H1 (cell line): ENCODE data around the gene OR6K2. TPM values are rescaled to one million over a fixed set of nuclear protein-coding genes. Genes with fewer than 3 reads are reported as not detected.

ENCODE experiments used
- CTCF ChIA-PET: fragments of 300-600 bp; sonication (Branson Sonifier 250); formaldehyde crosslinking; loops from one replicate; lab custom pipeline; 2021; ENCODE audit not compliant: partially characterized antibody; lab: Charles Lee
- POLR2A ChIA-PET: fragments of 300-600 bp; sonication (Branson Sonifier 250); formaldehyde crosslinking; loops from one replicate; lab custom pipeline; 2021; ENCODE audit warnings: inconsistent platforms; ENCODE audit not compliant: partially characterized antibody; lab: Charles Lee
- DNase-seq, 2 experiments: peaks; one replicate each; pipeline versions ENCODE4 v3.0.0 to v3.0.0-alpha.2; 2010 to 2022; ENCODE audit warnings: low spot score in 2 of 2, low read depth in 1 of 2, mixed read lengths in 1 of 2
- FAIRE-seq: peaks from 2 replicates; lab custom pipeline; 2011; peaks lifted over from hg19 to GRCh38; lab: Jason Lieb, UNC
- H2AFZ ChIP-seq: 2 replicates; pipeline ENCODE4 v1.8.1; 2012; ENCODE audit warnings: low read length, inconsistent platforms
- H2AK5ac ChIP-seq: 2 replicates; pipeline ENCODE4 v1.6.1; 2013; ENCODE audit warnings: low read depth, low read length
- H2BK120ac ChIP-seq: replicated peaks from 2 replicates; pipeline ENCODE3; 2013; ENCODE audit warnings: low read depth, low read length, inconsistent platforms
- H2BK12ac ChIP-seq: 2 replicates; pipeline ENCODE4 v1.6.1; 2013; ENCODE audit warnings: low read depth, low read length
- H2BK15ac ChIP-seq: 2 replicates; pipeline ENCODE4 v1.6.1; 2013; ENCODE audit warnings: low read length
- H2BK20ac ChIP-seq: 2 replicates; pipeline ENCODE4 v1.6.1; 2013; ENCODE audit warnings: low read length
- H2BK5ac ChIP-seq: 2 replicates; pipeline ENCODE4 v1.6.1; 2013; ENCODE audit warnings: low read depth, low read length
- H3K14ac ChIP-seq: 2 replicates; pipeline ENCODE4 v1.6.1; 2013; ENCODE audit warnings: inconsistent platforms; ENCODE audit not compliant: insufficient read length
- H3K18ac ChIP-seq: 2 replicates; pipeline ENCODE4 v1.6.1; 2013; ENCODE audit warnings: low read length; ENCODE audit errors: extremely low read depth
- H3K23ac ChIP-seq: 2 replicates; pipeline ENCODE4 v1.6.1; 2013; ENCODE audit warnings: inconsistent platforms; ENCODE audit not compliant: insufficient read length
- H3K23me2 ChIP-seq: 2 replicates; pipeline ENCODE4 v1.6.1; 2013; ENCODE audit warnings: low read depth, low read length
- H3K27ac ChIP-seq: 2 replicates; pipeline ENCODE4 v1.6.1; 2011; ENCODE audit warnings: low read depth, low read length, inconsistent platforms
- H3K27me3 ChIP-seq, 4 experiments: replicated peaks in 1 of 4; 1 replicate in 1 of 4; 2 replicates in 3 of 4; pipeline versions ENCODE4 v1.6.1 to v1.8.1; 2011 to 2013; ENCODE audit warnings: low read length in 3 of 4, mild to moderate bottlenecking in 3 of 4, inconsistent platforms in 2 of 4, mixed read lengths in 2 of 4, moderate library complexity in 1 of 4; ENCODE audit not compliant: control insufficient read depth in 3 of 4, insufficient read depth in 3 of 4; ENCODE audit errors: extremely low read depth in 1 of 4
- H3K36me3 ChIP-seq, 4 experiments: 2 replicates each; pipeline versions ENCODE4 v1.6.1 to v1.8.1; 2011 to 2013; ENCODE audit warnings: mild to moderate bottlenecking in 4 of 4, low read length in 3 of 4, moderate library complexity in 2 of 4, control low read depth in 1 of 4, inconsistent platforms in 1 of 4; ENCODE audit not compliant: insufficient read depth in 4 of 4, control insufficient read depth in 2 of 4
- H3K4ac ChIP-seq: replicated peaks from 2 replicates; pipeline ENCODE3; 2013; ENCODE audit warnings: low read length, low read depth, mixed read lengths, inconsistent platforms; ENCODE audit not compliant: insufficient read length
- H3K4me1 ChIP-seq, 4 experiments: replicated peaks in 1 of 4; 1 replicate in 1 of 4; 2 replicates in 3 of 4; pipeline versions ENCODE4 v1.6.1 to v1.8.1; 2011 to 2013; ENCODE audit warnings: low read length in 3 of 4, inconsistent platforms in 2 of 4, mixed read lengths in 1 of 4; ENCODE audit not compliant: insufficient read depth in 4 of 4, control insufficient read depth in 3 of 4
- H3K4me2 ChIP-seq, 2 experiments: 2 replicates each; pipeline versions ENCODE4 v1.6.1 to v1.8.1; 2011 to 2013; ENCODE audit warnings: low read depth in 2 of 2, low read length in 2 of 2, control low read depth in 1 of 2, inconsistent platforms in 1 of 2, mild to moderate bottlenecking in 1 of 2; ENCODE audit not compliant: insufficient read depth in 1 of 2
- H3K4me3 ChIP-seq, 4 experiments: fragments of 200-600, 300-600 bp in 1 of 4; sonication (generic), shearing (Covaris generic), sonication (Bioruptor Twin) in 1 of 4; 2 replicates each; pipeline versions ENCODE4 v1.5.1 to v1.8.1; 2011 to 2016; ENCODE audit warnings: low read length in 4 of 4, low read depth in 3 of 4, control low read depth in 2 of 4, inconsistent platforms in 2 of 4, mild to moderate bottlenecking in 2 of 4, mixed read lengths in 1 of 4, moderate library complexity in 1 of 4; ENCODE audit not compliant: insufficient read depth in 2 of 4; ENCODE audit errors: extremely low read depth in 1 of 4
- H3K56ac ChIP-seq: replicated peaks from 2 replicates; pipeline ENCODE3; 2013; ENCODE audit warnings: low read depth, mild to moderate bottlenecking, mixed read lengths, low read length, inconsistent platforms; ENCODE audit not compliant: insufficient read length
- H3K79me1 ChIP-seq: 2 replicates; pipeline ENCODE4 v1.6.1; 2013; ENCODE audit warnings: low read depth, low read length, control low read depth
- H3K79me2 ChIP-seq, 2 experiments: 2 replicates each; pipeline versions ENCODE4 v1.6.1 to v1.8.1; 2012 to 2013; ENCODE audit warnings: low read length in 2 of 2, mild to moderate bottlenecking in 2 of 2, inconsistent platforms in 1 of 2; ENCODE audit not compliant: insufficient read depth in 2 of 2, control insufficient read depth in 1 of 2
- H3K9ac ChIP-seq, 4 experiments: replicated peaks in 1 of 4; 1 replicate in 1 of 4; 2 replicates in 3 of 4; pipeline versions ENCODE4 v1.6.1 to v1.8.1; 2011 to 2013; ENCODE audit warnings: low read depth in 3 of 4, low read length in 3 of 4, control low read depth in 2 of 4, mild to moderate bottlenecking in 2 of 4, moderate library complexity in 2 of 4, inconsistent platforms in 1 of 4; ENCODE audit errors: extremely low read depth in 1 of 4
- H3K9me3 ChIP-seq, 2 experiments: 2 replicates each; pipeline versions ENCODE4 v1.6.1 to v1.8.1; 2012 to 2013; ENCODE audit warnings: mild to moderate bottlenecking in 2 of 2, moderate library complexity in 2 of 2, control low read depth in 1 of 2, inconsistent platforms in 1 of 2, low read depth in 1 of 2, low read length in 1 of 2, mixed read lengths in 1 of 2; ENCODE audit not compliant: insufficient read depth in 2 of 2
- H4K20me1 ChIP-seq, 2 experiments: replicated peaks in 1 of 2; 2 replicates each; pipeline versions ENCODE3 to v1.8.1; 2011 to 2013; ENCODE audit warnings: inconsistent platforms in 2 of 2, low read length in 2 of 2, mild to moderate bottlenecking in 1 of 2; ENCODE audit not compliant: insufficient read depth in 2 of 2, control insufficient read depth in 1 of 2
- H4K5ac ChIP-seq: 2 replicates; pipeline ENCODE4 v1.6.1; 2013; ENCODE audit warnings: low read length, low read depth, mixed read lengths, inconsistent platforms; ENCODE audit not compliant: insufficient read length
- H4K8ac ChIP-seq: 2 replicates; pipeline ENCODE4 v1.8.0; 2013; ENCODE audit warnings: mild to moderate bottlenecking, moderate library complexity, low read length, inconsistent platforms; ENCODE audit not compliant: insufficient read depth; ENCODE audit errors: extremely low read depth
- H4K91ac ChIP-seq: replicated peaks from 2 replicates; pipeline ENCODE3; 2013; ENCODE audit warnings: low read length, mixed read lengths, inconsistent platforms; ENCODE audit not compliant: insufficient read length
- BCL11A ChIP-seq, 2 experiments: IDR thresholded peaks; one replicate each; pipeline ENCODE4 v1.6.1; 2011; ENCODE audit warnings: low read depth in 2 of 2, low read length in 2 of 2, mild to moderate bottlenecking in 2 of 2
- EGR1 ChIP-seq: IDR thresholded peaks from 2 replicates; pipeline ENCODE4 v1.6.1; 2011; ENCODE audit warnings: low read depth, low read length, borderline replicate concordance
- EP300 ChIP-seq, 2 experiments: IDR thresholded peaks; 1 replicate in 1 of 2; 2 replicates in 1 of 2; pipeline ENCODE4 v1.6.1; 2011 to 2012; ENCODE audit warnings: low read depth in 2 of 2, low read length in 2 of 2, mild to moderate bottlenecking in 2 of 2, borderline replicate concordance in 1 of 2, inconsistent platforms in 1 of 2, moderate library complexity in 1 of 2
- FOSL1 ChIP-seq: IDR thresholded peaks from 2 replicates; pipeline ENCODE4 v1.6.1; 2011; ENCODE audit warnings: mild to moderate bottlenecking, low read depth, low read length, moderate library complexity; ENCODE audit not compliant: insufficient read depth
- KDM4A ChIP-seq: IDR thresholded peaks from one replicate; pipeline ENCODE4 v1.7.1; 2012; ENCODE audit warnings: low read depth, mild to moderate bottlenecking, moderate library complexity, low read length, inconsistent platforms; ENCODE audit not compliant: severe bottlenecking
- MAFK ChIP-seq: IDR thresholded peaks from 2 replicates; pipeline ENCODE4 v1.6.1; 2012; ENCODE audit warnings: low read depth, mild to moderate bottlenecking, improper control_type of control experiment, low read length
- NANOG ChIP-seq: IDR thresholded peaks from 2 replicates; pipeline ENCODE4 v1.6.1; 2011; ENCODE audit warnings: low read length, low read depth, mild to moderate bottlenecking, inconsistent platforms; ENCODE audit not compliant: insufficient read depth, poor library complexity, severe bottlenecking
- SAP30 ChIP-seq: fragments of 300-600 bp; sonication (generic); IDR thresholded peaks from 2 replicates; pipeline ENCODE4 v1.7.1; 2012; ENCODE audit warnings: low read length, moderate library complexity, mild to moderate bottlenecking, inconsistent platforms; ENCODE audit not compliant: insufficient read depth, insufficient replicate concordance
- SIRT6 ChIP-seq: IDR thresholded peaks from one replicate; pipeline ENCODE4 v1.7.1; 2012; ENCODE audit warnings: low read length, inconsistent platforms
- SIX5 ChIP-seq: IDR thresholded peaks from 2 replicates; pipeline ENCODE4 v1.6.1; 2011; ENCODE audit warnings: mild to moderate bottlenecking, low read depth, low read length
- SP1 ChIP-seq: IDR thresholded peaks from 2 replicates; pipeline ENCODE4 v1.6.1; 2011; ENCODE audit warnings: low read depth, low read length
- SP2 ChIP-seq: IDR thresholded peaks from 2 replicates; pipeline ENCODE4 v1.6.1; 2012; ENCODE audit warnings: mild to moderate bottlenecking, low read length, inconsistent platforms
- TAF7 ChIP-seq: optimal IDR thresholded peaks from 2 replicates; pipeline ENCODE3; 2011; ENCODE audit warnings: low read depth, mild to moderate bottlenecking, inconsistent platforms, low read length, moderate library complexity, borderline replicate concordance
- WGBS, 2 experiments: shearing (Covaris generic) in 1 of 2; methylation state at CpG; one replicate each; pipeline versions ENCODE4 v1.1.6 to v1.1.7; 2013 to 2015; ENCODE audit warnings: low lambda C conversion rate in 2 of 2, mixed read lengths in 2 of 2, inconsistent platforms in 1 of 2, low coverage in 1 of 2, missing lambda C conversion rate in 1 of 2; ENCODE audit not compliant: insufficient replicate concordance in 2 of 2, insufficient coverage in 1 of 2, insufficient read length in 1 of 2; ENCODE audit errors: extremely low coverage in 1 of 2, missing lambda C conversion rate in 1 of 2; 5-methylcytosine and 5-hydroxymethylcytosine counted together
- polyA plus RNA-seq, 7 experiments: library from polyadenylated mRNA; depleted of rRNA in 3 of 7; stranded (reverse) in 5 of 7; unstranded in 2 of 7; fragments of >200 nt in 5 of 7; fragments of 200-250 nt in 2 of 7; gene quantifications; 1 replicate in 5 of 7; 2 replicates in 1 of 7; 4 replicates in 1 of 7; pipeline versions ENCODE4 v1.2.1 to v1.2.3, GENCODE V29; 2011 to 2013; ENCODE audit warnings: missing spikeins in 2 of 7, mixed read lengths in 2 of 7
- total RNA-seq: library from RNA; stranded (reverse); fragmentation: NEBNext Ultra II Directional; extraction: Animal tissue kit (Norgen Biotek cat#: 25700); gene quantifications from 2 replicates; pipeline ENCODE4 v1.2.1, GENCODE V29; 2021
- TF ChIP-seq, protein P1 (sequence below): IDR thresholded peaks from 2 replicates; pipeline ENCODE4 v1.6.1; 2012; ENCODE audit warnings: inconsistent platforms

OR6K2 gene
- total and polyA plus RNA-seq, 2 of the 8 experiments (the other 6 are each of a cell fraction or from before 2014, with no cell fraction given) = not detected

DNA sequence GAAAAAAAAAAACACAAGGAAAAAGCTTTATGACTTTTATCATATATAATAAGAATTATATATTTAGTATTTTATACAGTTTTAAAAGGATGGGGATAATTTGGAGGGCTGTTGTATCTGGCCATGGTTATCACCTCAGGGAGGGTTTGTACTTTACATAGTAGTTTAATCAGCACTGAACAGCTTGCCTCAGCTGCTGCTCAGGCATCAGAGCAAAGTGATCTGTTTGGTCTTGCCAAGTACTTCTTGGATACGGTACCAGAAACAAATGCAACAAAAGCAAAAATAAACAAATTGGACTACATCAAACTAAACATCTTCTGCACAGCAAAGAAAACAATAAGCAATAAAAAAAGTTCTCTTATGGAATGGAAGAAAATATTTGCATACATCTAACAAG, 11.3 kb downstream of the OR6K2 start:
- Histone ChIP-seq H2AFZ (no peak overlapping the region), H3K27me3 (no peaks in the 10 kb centered on the region), H2BK12ac (no peak overlapping the region), H3K27ac (no peak overlapping the region), H4K91ac (no peak overlapping the region), H2BK120ac (no peak overlapping the region), H3K23ac (no peak overlapping the region), H3K79me1 (no peaks in the 10 kb centered on the region), H2BK20ac (no peak overlapping the region), H3K4me3 (no peak overlapping the region), H3K79me2 (no peaks in the 10 kb centered on the region), H3K9ac (no peak overlapping the region), H3K4me2 (no peak overlapping the region), H4K8ac (no peak overlapping the region), H3K56ac (no peak overlapping the region), H2BK5ac (no peak overlapping the region), H4K20me1 (no peaks in the 10 kb centered on the region), H3K9me3 (no peaks in the 10 kb centered on the region), H3K36me3 (no peaks in the 10 kb centered on the region), H3K4me1 (no peaks in the 10 kb centered on the region), H3K14ac (no peak overlapping the region), H2AK5ac (no peak overlapping the region), H3K4ac (no peak overlapping the region), H2BK15ac (no peak overlapping the region), H3K23me2 (no peaks in the 10 kb centered on the region), H3K18ac (no peak overlapping the region), H4K5ac (no peak overlapping the region)
- 100% methylated on average over 1 of the region's 1 CpG; no CpG with 5 or more reads in 1 of the 2 experiments for WGBS, 2 experiments
- ChIA-PET CTCF (no interaction called here), POLR2A (interaction anchor here (0.6 kb wide), 1 partner anchor 245 kb away, joined by 3 read pairs; no protein-coding TSS in a partner anchor)
- no peak for TF ChIP-seq NANOG
- TF ChIP-seq BCL11A (IDR thresholded peaks at IDR 0.05; ENCODE audit: low read depth in 2 of 2, low read length in 2 of 2) = no peak
- no peak for TF ChIP-seq SP2
- TF ChIP-seq SAP30 = no peak
- TF ChIP-seq SP1 = no peak
- TF ChIP-seq FOSL1 = no peak
- TF ChIP-seq SIX5 = no peak
- no peak for TF ChIP-seq EGR1
- no peak for TF ChIP-seq EP300 (IDR thresholded peaks at IDR 0.05; ENCODE audit: borderline replicate concordance in 1 of 2, low read depth in 2 of 2, low read length in 2 of 2)
- TF ChIP-seq TAF7 = no peak
- TF ChIP-seq, protein P1, sequence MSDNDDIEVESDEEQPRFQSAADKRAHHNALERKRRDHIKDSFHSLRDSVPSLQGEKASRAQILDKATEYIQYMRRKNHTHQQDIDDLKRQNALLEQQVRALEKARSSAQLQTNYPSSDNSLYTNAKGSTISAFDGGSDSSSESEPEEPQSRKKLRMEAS = no peak
- TF ChIP-seq KDM4A = no peak
- no peak for TF ChIP-seq SIRT6
- TF ChIP-seq MAFK = no peak
- DNase-seq (no peak), FAIRE-seq (no peak)
